Kidney epithelial cell (primary cell): ENCODE measurements around the gene GABBR2. TPM values are rescaled to one million over a fixed set of nuclear protein-coding genes. Genes with fewer than 3 reads are reported as not detected.

Source experiments
- DNase-seq: peaks from one replicate; pipeline ENCODE4 v3.0.0-alpha.2; 2010; ENCODE audit warnings: low read depth
- H3K27me3 ChIP-seq: 2 replicates; pipeline ENCODE4 v1.6.0; 2011; ENCODE audit warnings: low read length; ENCODE audit not compliant: control insufficient read depth, insufficient read depth
- H3K36me3 ChIP-seq: 2 replicates; pipeline ENCODE4 v1.5.1; 2011; ENCODE audit warnings: low read length; ENCODE audit not compliant: control insufficient read depth, insufficient read depth
- H3K4me3 ChIP-seq: 2 replicates; pipeline ENCODE4 v1.5.1; 2011; ENCODE audit warnings: low read depth, mild to moderate bottlenecking, control low read depth, low read length
- CTCF ChIP-seq: IDR thresholded peaks from 2 replicates; pipeline ENCODE4 v1.5.1; 2011; ENCODE audit warnings: mild to moderate bottlenecking, moderate library complexity, low read length, control low read depth, inconsistent platforms; ENCODE audit not compliant: insufficient read depth, poor library complexity, severe bottlenecking
- total RNA-seq: library from RNA; depleted of rRNA; stranded (reverse); fragments of >200 nt; gene quantifications from 2 replicates; pipeline ENCODE4 v1.2.3, GENCODE V29; 2015

GABBR2 gene
- total RNA-seq, 1 donor from 2014 or later, result 10.8 TPM

- Histone ChIP-seq H3K36me3 (no peaks in the 10 kb centered on the region), H3K27me3 (peaks cover 17% of the 10 kb centered on the region), H3K4me3 (no peak overlapping the region)
- no peak for DNase-seq
- no peak for TF ChIP-seq CTCF
Observed at GRCh38 chr9:98583417-98583816, 125.3 kb downstream of the GABBR2 start.

- no peak for TF ChIP-seq CTCF
- Histone ChIP-seq H3K4me3 (no peak overlapping the region), H3K36me3 (no peaks in the 10 kb centered on the region), H3K27me3 (peaks cover 17% of the 10 kb centered on the region)
- no peak for DNase-seq
Observed at GRCh38 chr9:98580956-98581355, 127.8 kb downstream of the GABBR2 start.

- DNase-seq, result no peak
- no peaks in the 10 kb centered on the region for H3K36me3 ChIP-seq
- no peak for TF ChIP-seq CTCF
Observed at GRCh38 chr9:98579700-98580099, 129.0 kb downstream of the GABBR2 start.

GRCh38 chr9:98577446-98577845 is 131.3 kb downstream of the GABBR2 start:
- H3K36me3 ChIP-seq, result no peaks in the 10 kb centered on the region
- no peak overlapping the region for H3K4me3 ChIP-seq
- DNase-seq, result no peak
- peaks cover 17% of the 10 kb centered on the region for H3K27me3 ChIP-seq
- no peak for TF ChIP-seq CTCF

More at GRCh38 chr9:98579700-98580099, 129.0 kb downstream of the GABBR2 start:
- H3K27me3 ChIP-seq, result peaks cover 17% of the 10 kb centered on the region
- H3K4me3 ChIP-seq, result no peak overlapping the region

- Histone ChIP-seq H3K36me3 (no peaks in the 10 kb centered on the region), H3K4me3 (no peak overlapping the region), H3K27me3 (peaks cover 14% of the 10 kb centered on the region)
- no peak for TF ChIP-seq CTCF
- DNase-seq, result no peak
Observed at GRCh38 chr9:98576859-98577258, 131.9 kb downstream of the GABBR2 start.

GRCh38 chr9:98576354-98576753 is 132.4 kb downstream of the GABBR2 start:
- no peak overlapping the region for H3K4me3 ChIP-seq
- no peaks in the 10 kb centered on the region for H3K36me3 ChIP-seq
- peaks cover 17% of the 10 kb centered on the region for H3K27me3 ChIP-seq
- no peak for DNase-seq
- TF ChIP-seq CTCF, result no peak
